MM.1S (cell line): ENCODE data around the gene MACROD2.

Source experiments
- EZH2 ChIP-seq: fragments of 300-600 bp; sonication (generic); optimal IDR thresholded peaks from 2 replicates; pipeline ENCODE3; 2017; ENCODE audit warnings: low read depth, mild to moderate bottlenecking, antibody characterized with exemption, low read length, mixed read lengths
- EZH2phosphoT487 ChIP-seq: fragments of 300-600 bp; sonication (generic); IDR thresholded peaks from 2 replicates; pipeline ENCODE4 v1.6.1; 2018; ENCODE audit warnings: antibody characterized with exemption, low read length
- TF ChIP-seq, protein P1 (sequence below): fragments of 300-600 bp; sonication (generic); IDR thresholded peaks from 2 replicates; pipeline ENCODE4 v1.5.1; 2016; ENCODE audit warnings: antibody characterized with exemption, low read length, mixed read lengths

GRCh38 chr20:15924556-15924955 is 1929.2 kb downstream of the MACROD2 start:
- TF ChIP-seq, protein P1, sequence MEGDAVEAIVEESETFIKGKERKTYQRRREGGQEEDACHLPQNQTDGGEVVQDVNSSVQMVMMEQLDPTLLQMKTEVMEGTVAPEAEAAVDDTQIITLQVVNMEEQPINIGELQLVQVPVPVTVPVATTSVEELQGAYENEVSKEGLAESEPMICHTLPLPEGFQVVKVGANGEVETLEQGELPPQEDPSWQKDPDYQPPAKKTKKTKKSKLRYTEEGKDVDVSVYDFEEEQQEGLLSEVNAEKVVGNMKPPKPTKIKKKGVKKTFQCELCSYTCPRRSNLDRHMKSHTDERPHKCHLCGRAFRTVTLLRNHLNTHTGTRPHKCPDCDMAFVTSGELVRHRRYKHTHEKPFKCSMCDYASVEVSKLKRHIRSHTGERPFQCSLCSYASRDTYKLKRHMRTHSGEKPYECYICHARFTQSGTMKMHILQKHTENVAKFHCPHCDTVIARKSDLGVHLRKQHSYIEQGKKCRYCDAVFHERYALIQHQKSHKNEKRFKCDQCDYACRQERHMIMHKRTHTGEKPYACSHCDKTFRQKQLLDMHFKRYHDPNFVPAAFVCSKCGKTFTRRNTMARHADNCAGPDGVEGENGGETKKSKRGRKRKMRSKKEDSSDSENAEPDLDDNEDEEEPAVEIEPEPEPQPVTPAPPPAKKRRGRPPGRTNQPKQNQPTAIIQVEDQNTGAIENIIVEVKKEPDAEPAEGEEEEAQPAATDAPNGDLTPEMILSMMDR = no peak
- TF ChIP-seq EZH2phosphoT487 (no peak), EZH2 (no peak)
